GM21360 (cell line): ENCODE measurements around the gene ASPSCR1.
A peak's percentile ranks its signal among the peaks of the same experiment; 100 is the strongest.

ENCODE experiments used
- ATAC-seq: cut with Tn5 transposase; IDR thresholded peaks from one replicate; pipeline ENCODE4 v1.9.1; 2021; ENCODE audit warnings: mild to moderate bottlenecking, moderate library complexity; ENCODE audit not compliant: unreplicated experiment

The ASPSCR1 gene

DNA sequence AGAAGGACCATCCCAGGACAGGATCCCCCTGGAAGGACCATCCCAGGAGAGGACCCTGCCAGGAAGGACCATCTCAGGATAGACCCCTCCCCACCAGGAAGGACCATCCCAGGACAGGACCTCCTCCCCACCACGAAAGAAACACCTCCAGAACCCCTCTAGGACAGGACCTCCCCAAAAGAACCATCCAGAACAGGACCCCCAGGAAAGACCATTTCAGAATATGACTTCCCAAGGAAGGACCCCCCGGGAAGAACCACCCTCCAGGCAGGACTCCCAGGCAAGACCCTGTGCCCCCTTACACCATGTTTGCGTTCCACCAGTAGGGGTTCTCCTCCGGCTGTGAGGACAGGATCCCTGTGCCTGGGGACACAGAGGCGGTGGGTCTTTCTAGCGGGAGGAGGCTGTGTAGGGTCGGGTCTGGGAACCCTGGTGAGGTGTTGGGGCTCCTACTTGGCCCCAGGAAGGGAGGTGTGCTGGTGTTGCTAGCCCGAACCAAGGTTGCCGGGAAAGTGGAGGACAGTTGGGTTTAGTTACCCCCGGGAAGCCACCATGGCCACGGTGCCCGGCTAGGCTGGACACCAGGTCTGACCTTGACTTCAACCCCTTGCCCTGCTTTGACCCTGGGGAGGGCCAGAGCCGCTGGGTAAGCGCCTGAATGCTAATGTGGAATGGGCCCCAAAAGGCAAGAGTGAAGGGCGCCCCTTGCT, 18.6 kb upstream of the ASPSCR1 start:
- no peak for ATAC-seq

DNA sequence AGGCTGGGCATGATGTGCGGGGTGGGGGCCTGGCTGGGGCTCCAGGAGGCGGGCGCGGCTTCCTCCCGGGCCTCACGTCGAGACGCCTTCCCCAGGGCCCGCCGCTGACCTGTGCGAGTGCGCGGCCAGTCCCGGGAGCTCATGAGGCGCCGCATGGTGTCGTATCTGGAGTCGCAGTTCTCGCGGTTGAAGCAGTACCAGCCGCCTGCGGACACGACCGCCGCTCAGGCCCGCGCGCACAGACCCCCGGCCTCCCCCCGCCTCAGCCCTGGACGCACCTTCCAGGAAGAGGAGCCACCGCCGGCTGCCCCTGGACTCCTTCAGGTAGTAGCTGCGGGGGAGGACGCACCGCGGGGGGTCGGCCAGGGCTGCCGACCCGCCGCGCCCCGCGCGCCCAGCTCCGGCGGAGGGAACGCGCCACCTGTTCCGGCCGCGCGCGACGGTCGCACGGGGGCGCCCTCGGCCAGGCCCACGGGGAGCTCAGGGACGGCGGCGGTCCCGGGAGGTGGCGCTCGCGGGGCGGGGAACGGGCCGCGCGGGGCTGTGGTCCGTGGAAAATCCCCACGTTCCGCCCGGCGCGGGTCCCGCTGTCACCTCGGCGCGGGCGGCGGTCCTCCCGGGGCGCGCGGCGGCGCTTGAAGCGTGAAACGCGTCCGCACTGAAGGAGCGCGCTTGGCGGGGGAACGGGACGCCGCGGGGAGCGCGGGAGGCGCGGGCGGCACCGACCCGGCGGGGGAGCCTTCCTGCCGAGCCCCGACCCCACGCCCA, 17.9 kb upstream of the ASPSCR1 start:
- ATAC-seq, result peak; percentile 67

DNA sequence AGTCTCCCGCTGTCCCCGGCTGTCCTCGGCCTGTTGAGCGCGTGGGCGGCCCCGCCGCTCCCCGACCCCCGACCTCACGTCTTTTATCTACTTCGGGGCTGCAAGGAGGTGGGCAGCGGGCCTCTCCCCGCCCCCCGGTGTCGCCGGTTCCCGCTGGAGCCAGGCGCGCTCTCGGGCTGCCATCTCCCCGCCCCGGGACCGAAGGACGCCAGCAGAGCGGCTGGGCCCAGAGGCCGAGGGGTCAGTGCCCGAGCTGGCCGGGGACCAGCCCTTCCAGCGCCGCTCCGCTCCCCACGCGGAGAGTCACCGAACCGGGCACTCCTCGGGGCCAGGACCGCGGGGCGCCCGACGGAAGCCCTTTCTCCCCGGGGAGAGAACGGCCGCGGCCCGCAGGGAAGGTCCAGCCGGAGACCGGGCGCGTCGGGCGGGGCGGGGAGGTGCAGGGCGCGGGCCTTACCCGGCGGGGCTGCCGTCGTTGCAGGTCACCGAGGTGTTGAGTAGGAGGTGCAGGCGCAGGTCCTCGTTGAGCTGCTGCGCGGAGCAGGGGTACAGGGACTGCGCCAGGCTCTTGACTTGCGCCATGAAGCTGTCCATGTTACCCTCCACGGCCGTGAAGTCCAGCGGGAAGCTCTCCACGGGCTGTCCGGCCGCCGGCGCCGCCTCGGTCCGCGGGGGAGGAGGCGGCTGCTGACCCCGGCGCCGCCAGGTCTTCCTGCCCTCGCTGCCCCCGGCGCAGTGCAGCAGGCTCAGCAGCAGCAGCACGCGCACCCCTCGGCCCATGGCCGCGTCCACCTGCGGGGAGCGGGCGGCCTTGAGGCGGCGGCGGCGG, 17.1 kb upstream of the ASPSCR1 start:
- no peak for ATAC-seq

DNA sequence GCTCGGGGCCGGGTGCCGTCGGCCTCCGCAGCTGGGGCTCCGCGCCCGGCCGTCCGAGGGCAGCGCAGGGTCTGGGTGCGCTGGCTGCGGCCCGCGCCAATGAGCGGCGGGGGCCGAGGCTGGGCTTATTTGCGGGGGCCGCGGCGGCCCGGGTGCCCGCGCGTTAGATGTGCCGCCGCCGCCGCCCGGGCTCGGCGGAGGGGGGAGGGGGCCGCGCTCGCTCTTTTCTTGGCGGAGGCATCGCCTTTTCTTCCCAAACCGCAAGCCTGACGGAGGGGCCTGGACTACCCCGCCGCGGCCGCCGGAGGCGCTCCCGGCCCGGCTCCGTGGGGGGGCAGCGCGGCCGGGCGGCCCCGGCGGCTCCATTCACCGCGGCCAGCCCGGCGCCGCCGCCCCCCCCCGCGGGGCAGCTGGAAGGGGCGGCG, 16.3 kb upstream of the ASPSCR1 start, which contains the start of gene NOTUM:
Gene NOTUM (minus strand): TSS at position 101 of the 425 bp plus-strand sequence. CDS start 278 bp downstream, outside the sequence.
- no peak for ATAC-seq

DNA sequence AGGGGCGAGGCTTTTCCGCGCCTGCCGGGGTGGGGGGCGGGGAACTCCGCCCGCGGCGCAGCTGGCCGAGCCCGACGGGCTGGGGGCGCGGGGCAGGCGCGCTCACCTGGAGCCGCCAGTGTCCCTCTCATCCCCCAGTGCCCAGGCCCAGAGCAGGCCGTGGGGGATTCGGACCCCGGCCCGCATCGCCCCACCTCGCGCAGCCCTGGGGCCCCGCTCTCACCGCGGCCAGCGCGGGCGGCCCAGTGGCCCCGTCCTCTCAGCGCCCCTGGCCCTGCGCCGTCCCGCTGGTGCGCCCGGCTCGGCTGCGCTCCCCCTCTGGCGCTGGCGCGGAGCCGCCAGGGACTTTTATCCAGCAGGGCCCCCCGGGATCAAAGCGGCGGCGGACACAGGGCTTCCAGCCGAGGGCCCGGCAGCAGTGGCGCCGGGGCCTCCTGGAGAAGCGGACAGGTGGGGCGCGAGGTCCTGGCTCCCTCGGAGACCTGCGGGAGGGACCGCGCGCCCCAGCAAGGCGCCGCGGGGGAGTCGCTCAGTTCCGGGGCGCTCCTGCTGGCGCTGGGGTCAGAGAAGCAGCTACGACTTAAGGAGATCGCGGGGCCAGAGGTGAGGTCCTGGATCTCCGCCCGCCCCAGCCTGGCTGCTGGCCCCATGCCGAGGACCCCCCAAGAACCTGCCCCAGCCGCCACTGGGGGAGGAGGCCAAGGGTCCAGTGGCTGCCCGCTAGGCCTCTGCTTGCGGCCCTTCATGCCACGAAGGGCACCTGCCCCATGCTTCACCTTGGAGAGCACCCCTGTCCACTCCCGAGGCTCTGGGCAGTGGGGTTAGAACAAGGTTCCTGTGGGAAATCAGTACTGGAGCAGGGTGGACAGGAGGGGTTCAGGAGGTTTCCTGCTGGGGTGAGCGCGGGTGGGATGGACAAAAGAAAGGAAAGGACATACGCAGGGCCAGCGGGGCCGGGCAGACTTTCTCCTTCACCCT, 15.6 kb upstream of the ASPSCR1 start:
- no peak for ATAC-seq

DNA sequence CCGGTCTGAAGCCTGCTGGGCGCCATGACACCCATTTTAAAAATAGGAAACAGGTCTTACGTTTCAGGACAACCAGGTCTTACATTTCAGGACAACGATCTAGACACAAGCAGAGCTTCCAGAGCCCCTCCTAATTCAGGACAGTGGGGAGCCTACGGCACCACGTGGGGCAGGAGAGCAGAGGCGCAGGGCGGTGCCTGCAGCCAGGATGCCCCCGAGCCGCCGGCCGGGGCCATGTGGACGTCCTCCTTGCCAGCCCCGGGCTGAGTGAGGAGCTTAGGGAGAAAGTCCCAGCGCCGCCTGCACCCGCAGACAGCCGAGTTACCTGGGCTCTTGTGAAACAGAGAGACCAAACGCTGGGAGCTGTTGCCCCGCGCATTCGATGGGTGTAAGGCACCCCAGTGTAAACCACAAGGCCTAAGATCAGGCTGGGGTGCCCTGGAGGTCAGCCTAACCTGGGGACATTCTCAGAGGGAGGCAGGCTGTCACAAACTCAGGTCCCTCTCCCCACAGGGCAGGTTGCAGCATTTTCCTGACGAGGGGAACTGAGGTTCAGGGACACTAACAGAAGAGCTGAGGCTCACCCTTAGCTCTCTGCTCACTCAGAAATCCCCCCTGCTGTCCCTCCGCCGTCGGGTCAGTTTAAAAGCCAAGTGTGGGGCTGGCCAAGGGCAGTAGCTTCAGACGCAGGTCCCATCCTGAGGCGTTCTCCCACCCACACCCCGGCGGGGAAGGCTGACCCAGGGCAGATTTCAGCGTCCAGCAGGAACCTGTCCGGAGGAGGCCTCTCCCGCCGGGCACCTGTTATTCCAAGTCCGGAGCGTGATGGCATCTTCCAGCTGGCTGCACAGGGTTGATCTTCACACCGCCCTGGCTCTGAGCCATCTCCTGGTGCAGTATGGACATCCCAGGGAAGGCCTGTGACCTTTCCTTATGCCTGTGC, 14.7 kb upstream of the ASPSCR1 start:
- no peak for ATAC-seq

DNA sequence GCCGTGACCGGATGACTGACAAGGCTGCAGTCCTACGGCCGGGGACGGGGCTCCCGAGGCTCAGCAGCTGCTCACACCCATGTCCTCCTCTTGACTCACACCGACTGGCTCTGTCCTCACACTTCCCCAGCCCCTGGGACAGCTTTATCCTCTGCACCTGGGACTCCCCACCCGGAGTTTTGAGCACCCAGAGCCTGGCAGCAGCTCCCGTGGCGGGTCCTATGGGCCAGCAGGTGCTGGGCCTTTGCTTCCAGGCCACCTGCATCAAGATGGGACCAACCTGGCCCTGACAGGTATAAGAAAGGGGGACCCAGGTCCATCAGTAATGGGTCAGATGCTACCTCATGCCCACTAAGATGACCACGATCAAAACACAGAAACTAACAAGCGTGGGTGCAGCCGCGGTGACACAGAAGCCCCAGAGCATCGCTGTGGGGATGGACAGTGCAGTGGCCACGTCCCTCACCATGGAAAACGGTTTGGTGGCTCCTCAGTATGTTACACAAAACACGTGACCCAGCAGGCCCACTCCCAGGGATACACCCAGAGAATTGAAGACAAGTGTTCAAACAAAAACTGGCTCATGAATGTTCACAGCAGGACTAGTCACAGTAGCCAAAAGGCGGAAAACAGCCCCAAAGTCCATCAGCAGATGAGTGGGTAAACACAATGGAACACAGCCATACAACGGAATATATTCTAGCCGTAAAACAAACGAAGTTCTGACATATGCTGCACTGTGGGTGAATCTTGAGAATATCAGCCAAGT, 13.2 kb upstream of the ASPSCR1 start:
- ATAC-seq, result no peak

DNA sequence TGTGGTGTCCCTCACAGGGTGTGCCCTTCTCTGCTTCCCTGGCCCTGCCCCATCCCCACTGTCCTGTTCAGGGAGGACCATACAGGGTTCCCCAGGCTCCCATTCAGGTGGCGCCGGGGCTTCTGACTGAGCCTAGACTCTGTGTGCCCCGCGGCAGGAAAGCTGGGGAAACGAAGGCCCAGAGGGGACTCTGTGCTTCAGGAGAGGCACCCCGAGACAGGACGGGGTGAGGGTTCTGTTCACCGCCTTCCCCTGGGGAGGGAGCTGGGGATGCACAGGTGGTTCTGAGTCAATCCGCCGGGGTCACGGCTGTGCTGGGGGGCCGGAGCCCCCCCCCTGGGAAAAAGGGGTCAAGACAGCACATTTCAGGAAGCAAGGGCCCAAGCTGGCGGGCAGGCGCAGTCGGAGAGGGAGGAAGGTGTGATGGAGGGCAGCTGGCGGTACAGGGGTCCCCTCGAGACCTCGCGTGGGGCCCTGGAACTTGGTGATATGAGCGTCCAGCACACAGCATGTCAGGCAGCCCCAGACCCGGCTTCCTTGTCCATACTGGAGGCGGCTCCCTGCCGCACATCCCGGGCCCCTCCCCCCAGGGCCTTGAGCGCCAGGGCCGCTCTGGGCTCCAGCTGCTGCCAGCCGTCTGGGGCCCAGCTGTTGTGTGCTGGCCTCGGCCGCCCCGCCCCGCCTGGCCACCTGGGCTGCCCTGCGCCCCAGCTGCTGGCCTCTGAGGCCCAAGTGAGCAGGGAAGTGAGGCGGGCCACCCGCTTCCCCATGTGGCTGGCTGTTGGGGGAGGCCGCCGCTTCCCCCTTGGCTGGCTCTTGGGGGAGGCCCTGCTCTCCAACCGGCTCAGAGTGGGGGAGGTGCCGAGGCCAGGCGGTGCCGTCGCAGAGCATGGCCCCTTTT, 10.8 kb upstream of the ASPSCR1 start:
- no peak for ATAC-seq

DNA sequence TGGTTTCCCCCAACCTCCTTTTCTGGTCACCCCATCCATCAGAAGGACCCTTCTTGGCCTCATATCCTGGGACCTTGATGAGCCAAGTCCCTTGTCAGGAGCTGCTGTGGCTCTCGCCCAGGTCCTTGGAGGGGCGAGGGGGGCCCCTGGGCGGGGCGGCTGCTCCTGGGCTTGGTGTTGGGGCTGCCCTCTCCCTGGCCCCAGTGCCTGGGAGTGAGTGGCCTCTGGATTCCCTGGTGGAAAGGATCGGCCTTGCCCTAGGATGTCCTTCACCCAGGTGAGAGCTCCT, 10.2 kb upstream of the ASPSCR1 start:
- no peak for ATAC-seq

DNA sequence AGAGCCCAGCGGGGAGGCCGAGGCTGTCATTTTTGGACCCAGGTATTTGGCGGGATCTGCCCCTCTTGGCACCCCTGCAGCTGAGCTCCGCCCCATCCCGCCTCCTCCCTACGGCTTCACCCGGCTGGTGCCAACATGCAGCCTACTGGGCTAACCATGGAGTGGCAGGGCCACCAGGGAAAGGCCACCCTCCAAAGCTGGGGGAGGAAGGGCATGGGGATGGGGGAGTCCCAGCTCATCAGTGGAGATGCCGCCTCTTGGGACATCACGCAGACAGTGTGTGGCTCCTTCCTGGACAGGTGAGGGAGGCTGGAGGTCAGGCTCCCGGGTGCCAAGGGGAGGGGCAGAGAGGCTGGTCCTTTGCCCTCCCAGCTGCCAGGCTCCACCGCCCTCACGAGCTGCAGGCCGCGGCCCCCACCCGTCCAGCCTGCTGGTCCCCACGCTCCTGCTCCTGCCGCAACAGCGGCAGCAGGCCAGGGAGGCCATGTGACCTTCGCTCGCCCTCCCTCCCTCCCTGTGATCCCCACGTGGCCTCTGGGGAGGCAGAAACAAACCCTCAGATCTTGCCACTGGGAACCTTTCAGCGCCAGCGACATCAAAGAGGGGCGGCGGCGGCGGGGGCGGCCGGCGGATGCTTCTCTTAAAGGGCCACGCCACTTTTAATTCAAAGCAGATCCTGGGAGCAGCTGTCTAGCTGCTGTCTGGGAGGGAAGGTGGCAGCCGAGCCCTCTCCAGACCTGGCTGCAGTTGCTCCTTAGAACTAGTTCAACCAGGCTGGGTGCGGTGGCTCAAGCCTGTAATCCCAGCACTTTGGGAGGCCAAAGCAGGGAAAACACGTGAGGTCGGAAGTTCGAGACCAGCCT, 9.7 kb upstream of the ASPSCR1 start:
- ATAC-seq, result peak; percentile 56

DNA sequence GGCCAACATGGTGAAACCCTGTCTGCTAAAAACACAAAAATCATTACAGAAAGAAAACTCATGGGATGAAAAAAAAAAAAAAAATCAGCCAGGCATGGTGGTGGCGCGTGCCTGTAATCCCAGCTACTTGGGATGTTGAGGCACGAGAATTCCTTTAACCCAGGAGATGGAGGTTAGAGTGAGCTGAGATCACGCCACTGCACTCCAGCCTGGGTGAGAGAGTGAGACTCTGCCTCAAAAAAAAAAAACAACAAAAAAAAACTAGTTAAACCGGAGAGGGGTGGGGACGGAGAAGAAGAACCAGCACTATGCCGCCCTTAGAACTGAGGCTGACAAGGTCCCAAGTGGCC, 9.1 kb upstream of the ASPSCR1 start:
- ATAC-seq, result no peak

DNA sequence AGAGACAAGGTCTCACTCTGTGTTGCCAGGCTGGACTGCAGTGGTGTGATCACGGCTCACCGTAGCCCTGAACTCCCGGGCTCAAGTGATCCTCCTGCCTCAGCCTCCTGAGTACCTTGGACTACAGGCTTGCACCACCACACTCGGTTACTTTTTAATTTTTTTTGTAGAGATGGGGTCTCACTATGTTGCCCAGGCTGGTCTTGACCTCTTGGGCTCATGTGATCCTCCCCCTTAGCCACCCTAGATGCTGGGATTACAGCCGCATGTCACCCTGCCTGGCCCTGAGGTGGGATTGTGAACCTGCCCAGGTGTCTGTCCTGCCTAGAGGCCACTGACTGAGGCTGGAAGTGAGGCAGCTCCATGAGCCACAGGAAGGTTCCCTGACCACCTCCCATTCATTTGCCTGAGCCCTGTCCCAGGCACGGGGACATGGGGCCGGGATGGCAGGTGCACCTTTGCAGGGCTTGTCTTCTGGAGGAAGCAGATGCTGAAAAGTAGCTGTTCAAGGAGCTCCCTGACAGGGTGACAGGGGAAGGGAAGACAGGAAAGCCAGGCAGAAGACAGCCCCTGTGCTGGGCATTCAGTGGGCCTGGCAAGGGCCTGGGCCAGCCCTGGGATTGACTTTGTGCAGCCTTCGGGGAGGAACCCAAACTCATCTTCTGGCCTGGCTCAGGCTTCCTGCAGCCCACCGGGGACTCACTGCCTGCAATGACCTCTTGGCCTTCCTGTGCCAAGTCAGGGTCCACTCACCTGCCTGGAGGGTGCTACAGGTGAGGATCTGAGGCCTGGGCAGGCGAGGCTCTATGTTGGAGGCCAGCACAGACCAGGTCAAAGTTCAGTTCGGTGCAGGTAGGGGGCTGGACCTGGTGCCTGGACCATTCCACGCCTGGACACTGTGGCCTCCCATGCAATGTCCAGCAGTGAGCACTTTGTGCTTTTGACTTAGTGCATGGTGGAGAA, 8.3 kb upstream of the ASPSCR1 start:
- ATAC-seq, result no peak

DNA sequence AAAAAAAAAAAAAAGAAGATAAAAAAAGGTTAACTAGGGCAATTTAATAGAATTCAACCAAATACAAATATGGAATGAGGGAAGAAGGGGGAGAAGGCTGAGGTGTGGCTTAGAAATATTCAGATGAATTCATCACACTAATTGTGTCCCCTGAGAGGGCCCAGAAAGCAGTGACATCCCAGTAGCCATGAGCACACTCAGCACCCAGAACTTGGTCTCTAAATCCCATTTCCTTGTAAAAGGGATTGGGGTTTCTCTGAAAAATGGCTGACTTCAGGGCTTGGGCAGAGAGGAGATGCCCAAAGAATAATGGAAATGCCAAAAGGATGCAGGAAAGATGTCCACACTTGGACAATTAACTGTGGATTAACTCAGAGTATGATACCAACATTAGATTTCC, 4.0 kb upstream of the ASPSCR1 start:
- no peak for ATAC-seq

DNA sequence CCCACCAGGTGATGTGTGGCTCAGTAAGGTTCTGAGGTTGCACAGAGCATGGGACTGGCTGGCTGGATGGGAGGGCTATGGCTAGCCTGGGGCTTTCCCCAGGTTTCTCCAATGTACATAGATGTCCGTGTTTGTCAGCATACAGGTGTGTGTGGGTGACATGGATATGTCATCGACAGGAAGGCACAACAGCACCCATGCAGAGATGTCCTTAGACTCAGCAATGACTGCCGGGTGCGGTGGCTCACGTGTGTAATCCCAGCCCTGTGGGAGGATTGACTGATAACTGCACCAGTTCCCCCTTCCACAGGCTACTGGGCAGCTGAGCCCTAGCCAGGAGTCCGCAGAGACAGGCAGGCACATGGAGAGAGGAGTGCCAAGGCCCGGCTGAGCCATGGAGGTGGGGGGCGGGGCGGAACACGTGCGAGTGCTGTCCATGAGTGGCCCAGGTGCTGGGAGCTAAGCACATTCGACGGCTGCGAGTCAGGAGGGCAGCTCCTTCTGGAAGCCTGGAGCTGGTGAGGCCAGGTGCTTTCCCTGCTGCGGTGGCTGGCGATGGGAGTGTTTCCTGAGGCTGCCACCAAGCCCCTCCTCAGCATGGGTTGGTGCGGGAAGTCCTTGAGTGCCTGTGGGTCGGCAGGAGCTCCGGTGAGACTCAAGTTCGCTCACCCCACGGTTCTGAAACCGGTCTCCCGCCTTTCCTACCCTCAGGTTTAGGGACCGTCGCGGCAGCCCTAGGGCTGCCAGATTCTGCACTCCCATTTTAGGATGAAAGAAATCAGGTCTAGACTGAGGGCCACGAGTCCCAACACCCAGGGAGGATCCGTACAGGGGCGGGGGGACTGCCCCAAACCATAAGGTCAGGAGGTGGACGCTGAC, 858 bp upstream of the ASPSCR1 start:
- peak; percentile 13 for ATAC-seq
